Endothelial cell of umbilical vein (primary cell): Measurements from ENCODE around the gene PRKD2. TPM values are rescaled to one million over a fixed set of nuclear protein-coding genes. Genes with fewer than 3 reads are reported as not detected.
A peak's percentile ranks its signal among the peaks of the same experiment; 100 is the strongest.

ENCODE experiments used
- BruUV-seq: library from RNA; stranded (reverse); fragments of 400-500 nt; replicated peaks from 2 replicates; lab custom pipeline; 2021; lab: Mats Ljungman, UMichigan
- CTCF ChIA-PET: fragments of 300-600, 350-600 bp; sonication (Branson Sonifier 250); formaldehyde crosslinking; loops from one replicate; lab custom pipeline; 2021; ENCODE audit warnings: antibody characterized with exemption, inconsistent platforms; lab: Charles Lee
- POLR2A ChIA-PET: fragments of 300-600, 350-600 bp; sonication (Branson Sonifier 250); formaldehyde crosslinking; loops from one replicate; lab custom pipeline; 2021; ENCODE audit warnings: antibody characterized with exemption, inconsistent platforms; lab: Charles Lee
- DNase-seq: peaks from one replicate; pipeline ENCODE4 v3.0.0-alpha.2; 2011; ENCODE audit warnings: low read depth, low spot score
- FAIRE-seq: peaks from 2 replicates; lab custom pipeline; 2011; peaks lifted over from hg19 to GRCh38; lab: Jason Lieb, UNC
- H2AFZ ChIP-seq: 2 replicates; pipeline ENCODE4 v1.6.0; 2012; ENCODE audit warnings: low read depth, low read length, control low read depth, inconsistent platforms
- H3K27ac ChIP-seq: 2 replicates; pipeline ENCODE4 v1.5.1; 2011; ENCODE audit warnings: low read depth, mild to moderate bottlenecking, control low read depth, low read length, moderate library complexity; ENCODE audit not compliant: insufficient read depth
- H3K27me3 ChIP-seq, 2 experiments: 2 replicates each; pipeline versions ENCODE4 v1.6.0 to v1.6.1; 2011; ENCODE audit warnings: low read length in 2 of 2, mixed read lengths in 1 of 2; ENCODE audit not compliant: control insufficient read depth in 2 of 2, insufficient read depth in 2 of 2
- H3K36me3 ChIP-seq, 2 experiments: 2 replicates in 1 of 2; 3 replicates in 1 of 2; pipeline ENCODE4 v1.5.1; 2011; ENCODE audit warnings: low read length in 2 of 2, mild to moderate bottlenecking in 1 of 2, moderate library complexity in 1 of 2; ENCODE audit not compliant: control insufficient read depth in 2 of 2, insufficient read depth in 2 of 2; ENCODE audit errors: extremely low read depth in 1 of 2
- H3K4me1 ChIP-seq: 3 replicates; pipeline ENCODE4 v1.5.1; 2011; ENCODE audit warnings: mild to moderate bottlenecking, low read length; ENCODE audit not compliant: control insufficient read depth, insufficient read depth; ENCODE audit errors: extremely low read depth
- H3K4me2 ChIP-seq: 2 replicates; pipeline ENCODE4 v1.6.1; 2011; ENCODE audit warnings: low read length, control low read depth, mixed read lengths; ENCODE audit not compliant: insufficient read depth
- H3K4me3 ChIP-seq, 3 experiments: fragments of 200-600 bp in 1 of 3; sonication (generic), shearing (Covaris generic) in 1 of 3; replicated peaks in 1 of 3; 2 replicates each; pipeline ENCODE4 v1.5.1; 2011 to 2016; ENCODE audit warnings: control low read depth in 3 of 3, low read length in 3 of 3, mild to moderate bottlenecking in 2 of 3, inconsistent platforms in 1 of 3, low read depth in 1 of 3, moderate library complexity in 1 of 3; ENCODE audit not compliant: insufficient read depth in 1 of 3
- H3K79me2 ChIP-seq: 2 replicates; pipeline ENCODE4 v1.6.0; 2012; ENCODE audit warnings: low read length, inconsistent platforms; ENCODE audit not compliant: control insufficient read depth, insufficient read depth
- H3K9ac ChIP-seq: replicated peaks from 2 replicates; pipeline ENCODE3; 2011; ENCODE audit warnings: low read length, control low read depth; ENCODE audit not compliant: insufficient read depth; ENCODE audit errors: extremely low read depth
- H3K9me1 ChIP-seq: replicated peaks from 3 replicates; pipeline ENCODE4 v1.6.0; 2011; ENCODE audit warnings: mild to moderate bottlenecking, low read length; ENCODE audit not compliant: control insufficient read depth, insufficient read depth; ENCODE audit errors: extremely low read depth
- H3K9me3 ChIP-seq: replicated peaks from 2 replicates; pipeline ENCODE4 v1.5.1; 2012; ENCODE audit warnings: low read length, inconsistent platforms; ENCODE audit not compliant: control insufficient read depth, insufficient read depth
- H4K20me1 ChIP-seq: replicated peaks from 2 replicates; pipeline ENCODE3; 2011; ENCODE audit warnings: mild to moderate bottlenecking, low read length; ENCODE audit not compliant: control insufficient read depth, insufficient read depth; ENCODE audit errors: extremely low read depth
- CTCF ChIP-seq, 2 donors: IDR thresholded peaks; 1 replicate in 1 of 2; 2 replicates in 1 of 2; pipeline ENCODE4 v1.5.1; 2011; ENCODE audit warnings: low read length in 2 of 2, mild to moderate bottlenecking in 2 of 2, moderate library complexity in 2 of 2, control low read depth in 1 of 2, inconsistent platforms in 1 of 2, low read depth in 1 of 2; ENCODE audit not compliant: insufficient read depth in 1 of 2; ENCODE audit errors: extremely low read depth in 1 of 2
- EZH2 ChIP-seq: IDR thresholded peaks from 2 replicates; pipeline ENCODE4 v1.6.1; 2012; ENCODE audit warnings: borderline replicate concordance, low read depth, mild to moderate bottlenecking, moderate library complexity, low read length, inconsistent platforms; ENCODE audit not compliant: severe bottlenecking
- FOS ChIP-seq: IDR thresholded peaks from 2 replicates; pipeline ENCODE4 v1.6.1; 2011; ENCODE audit warnings: mild to moderate bottlenecking, low read length, moderate library complexity, borderline replicate concordance; ENCODE audit not compliant: insufficient read depth
- JUN ChIP-seq: IDR thresholded peaks from 2 replicates; pipeline ENCODE4 v1.6.1; 2011; ENCODE audit warnings: borderline replicate concordance, low read depth; ENCODE audit not compliant: insufficient read length, insufficient read depth
- MAX ChIP-seq: IDR thresholded peaks from 2 replicates; pipeline ENCODE4 v1.6.1; 2011; ENCODE audit not compliant: insufficient read depth, insufficient read length
- MYC ChIP-seq: IDR thresholded peaks from one replicate; pipeline ENCODE4 v1.6.1; 2011; ENCODE audit warnings: mild to moderate bottlenecking, low read depth, low read length
- POLR2A ChIP-seq: IDR thresholded peaks from 2 replicates; pipeline ENCODE4 v1.6.1; 2012; ENCODE audit warnings: low read depth, mild to moderate bottlenecking, control low read depth, low read length
- POLR2AphosphoS5 ChIP-seq: IDR thresholded peaks from 2 replicates; pipeline ENCODE4 v1.6.1; 2012; ENCODE audit warnings: low read depth, mild to moderate bottlenecking, control low read depth, low read length, moderate library complexity; ENCODE audit not compliant: insufficient read depth
- dilution Hi-C: fragments of 300-500 bp; cut with MboI; formaldehyde crosslinking; loops from one replicate; pipeline ENCODE4 v1.15.0; 2019; ENCODE audit warnings: low sequenced_read_pairs; ENCODE audit not compliant: extremely low pct_ligation_motif_present
- intact Hi-C: fragments of 100-400 bp; cut with micrococcal nuclease; formaldehyde crosslinking; loops from one replicate; pipeline ENCODE4 v1.10.0; 2022
- polyA plus RNA-seq, 4 experiments: library from polyadenylated mRNA; depleted of rRNA in 3 of 4; stranded (reverse) in 3 of 4; unstranded in 1 of 4; fragments of >200 nt; gene quantifications; 2 replicates each; pipeline versions ENCODE4 v1.2.1 to v1.2.3, GENCODE V29; 2011 to 2012; ENCODE audit warnings: missing spikeins in 1 of 4
- total RNA-seq: library from RNA; stranded (reverse); gene quantifications from 2 replicates; pipeline ENCODE4 v1.2.3, GENCODE V29; 2021

PRKD2 gene
- total and polyA plus RNA-seq, 2 donors (not counting 3 experiments of a cell fraction or from before 2014, with no cell fraction given) = 40.4 to 94.9 TPM

GRCh38 chr19:46744005-46744691 lies 27.2 kb upstream of the PRKD2 start:
- no peak for DNase-seq
- FAIRE-seq = no peak
- intact Hi-C loops (no loop called here), dilution Hi-C loops (no loop called here)
- ChIA-PET CTCF (interaction anchor here (0.7 to 2.5 kb wide), 4 partner anchors 10 to 40 kb away, joined by 3 to 7 read pairs (median 4); no protein-coding TSS in a partner anchor), POLR2A (no interaction called here)
- TSS peak; percentile 18 for BruUV-seq
- peak overlapping the region; percentile 87 for H3K4me2 ChIP-seq
- H3K4me3 ChIP-seq = no peak overlapping the region
- H3K4me1 ChIP-seq = peaks cover 13% of the 10 kb centered on the region
- H3K36me3 ChIP-seq = peaks cover 0 to 5% of the 10 kb centered on the region in 2 experiments
- no peak for TF ChIP-seq EZH2
- no peak for TF ChIP-seq POLR2AphosphoS5
- TF ChIP-seq FOS = no peak
- H3K79me2 ChIP-seq = peaks cover 72% of the 10 kb centered on the region
- H3K9ac ChIP-seq = no peak overlapping the region
- no peaks in the 10 kb centered on the region for H3K27me3 ChIP-seq
- no peaks in the 10 kb centered on the region for H3K9me1 ChIP-seq
- no peaks in the 10 kb centered on the region for H3K9me3 ChIP-seq
- H4K20me1 ChIP-seq = peaks cover 4% of the 10 kb centered on the region
- H3K27ac ChIP-seq = no peak overlapping the region
- no peak overlapping the region for H2AFZ ChIP-seq

- Histone ChIP-seq H3K79me2 (peaks cover 83% of the 10 kb centered on the region), H4K20me1 (peaks cover 4% of the 10 kb centered on the region), H3K4me3 (no peak overlapping the region), H3K9me1 (no peaks in the 10 kb centered on the region), H3K9me3 (no peaks in the 10 kb centered on the region), H3K27ac (no peak overlapping the region), H3K27me3 (no peaks in the 10 kb centered on the region), H3K36me3 (peaks cover 0 to 8% of the 10 kb centered on the region in 2 experiments), H3K4me1 (peaks cover 13% of the 10 kb centered on the region), H2AFZ (no peak overlapping the region), H3K4me2 (no peak overlapping the region), H3K9ac (no peak overlapping the region)
- ChIA-PET CTCF (interaction anchor here (0.7 to 2.1 kb wide), 5 partner anchors 10 to 24 kb away, joined by 3 to 12 read pairs (median 3); no protein-coding TSS in a partner anchor), POLR2A (no interaction called here)
- FAIRE-seq = no peak
- no TSS peak for BruUV-seq
- DNase-seq = no peak
- dilution Hi-C loops (no loop called here), intact Hi-C loops (no loop called here)
- no peak for TF ChIP-seq FOS
- TF ChIP-seq MYC = no peak
- TF ChIP-seq POLR2AphosphoS5 = no peak
- TF ChIP-seq CTCF (IDR thresholded peaks at IDR 0.05; ENCODE audit: extremely low read depth in 1 of 2, insufficient read depth in 1 of 2, low read depth in 1 of 2, low read length in 2 of 2) = no peak
- TF ChIP-seq POLR2A = no peak
- no peak for TF ChIP-seq JUN
- no peak for TF ChIP-seq MAX
Observed at GRCh38 chr19:46742926-46743480, 26.1 kb upstream of the PRKD2 start.
